Neural cell (in vitro differentiated cells): ENCODE results near the gene PEX6.

Experiments
- EZH2 ChIP-seq: fragments of 200-600, 300-800 bp; shearing (Covaris generic), sonication (generic); IDR thresholded peaks from 2 replicates; pipeline ENCODE4 v1.6.1; 2014; ENCODE audit warnings: antibody characterized with exemption, low read length, borderline replicate concordance, mild to moderate bottlenecking; ENCODE audit not compliant: insufficient read depth, poor library complexity, severe bottlenecking
- POLR2AphosphoS5 ChIP-seq: IDR thresholded peaks from 2 replicates; pipeline ENCODE4 v1.6.1; 2012
- RAD21 ChIP-seq: fragments of 450-650 bp; conservative IDR thresholded peaks from 2 replicates; pipeline ENCODE4 v1.6.1; 2014; ENCODE audit warnings: antibody characterized with exemption, mild to moderate bottlenecking, moderate library complexity
- SMC3 ChIP-seq: fragments of 450-650 bp; conservative IDR thresholded peaks from 2 replicates; pipeline ENCODE4 v1.6.1; 2014; ENCODE audit warnings: antibody characterized with exemption, mild to moderate bottlenecking, moderate library complexity; ENCODE audit not compliant: poor library complexity
- TAF1 ChIP-seq: IDR thresholded peaks from 2 replicates; pipeline ENCODE4 v1.6.1; 2012; ENCODE audit warnings: low read depth
- TF ChIP-seq, protein P1 (sequence below): fragments of 450-650 bp; IDR thresholded peaks from 2 replicates; pipeline ENCODE4 v1.5.1; 2014; ENCODE audit warnings: antibody characterized with exemption, mild to moderate bottlenecking, moderate library complexity; ENCODE audit not compliant: poor library complexity, severe bottlenecking

DNA sequence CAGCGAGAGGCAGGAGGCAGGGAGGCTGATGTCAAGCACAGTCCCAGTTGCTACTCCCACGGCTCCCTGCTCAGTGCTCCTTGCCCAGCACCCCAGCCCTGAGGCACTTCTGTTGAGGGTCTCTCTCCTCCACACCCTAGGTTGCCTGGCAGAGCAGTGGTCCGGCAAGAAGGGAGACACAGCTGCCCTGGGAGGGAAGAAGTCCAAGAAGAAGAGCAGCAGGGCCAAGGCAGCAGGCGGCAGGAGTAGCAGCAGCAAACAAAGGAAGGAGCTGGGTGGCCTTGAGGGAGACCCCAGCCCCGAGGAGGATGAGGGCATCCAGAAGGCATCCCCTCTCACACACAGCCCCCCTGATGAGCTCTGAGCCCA, 40.6 kb downstream of the PEX6 start:
- TF ChIP-seq, protein P1, sequence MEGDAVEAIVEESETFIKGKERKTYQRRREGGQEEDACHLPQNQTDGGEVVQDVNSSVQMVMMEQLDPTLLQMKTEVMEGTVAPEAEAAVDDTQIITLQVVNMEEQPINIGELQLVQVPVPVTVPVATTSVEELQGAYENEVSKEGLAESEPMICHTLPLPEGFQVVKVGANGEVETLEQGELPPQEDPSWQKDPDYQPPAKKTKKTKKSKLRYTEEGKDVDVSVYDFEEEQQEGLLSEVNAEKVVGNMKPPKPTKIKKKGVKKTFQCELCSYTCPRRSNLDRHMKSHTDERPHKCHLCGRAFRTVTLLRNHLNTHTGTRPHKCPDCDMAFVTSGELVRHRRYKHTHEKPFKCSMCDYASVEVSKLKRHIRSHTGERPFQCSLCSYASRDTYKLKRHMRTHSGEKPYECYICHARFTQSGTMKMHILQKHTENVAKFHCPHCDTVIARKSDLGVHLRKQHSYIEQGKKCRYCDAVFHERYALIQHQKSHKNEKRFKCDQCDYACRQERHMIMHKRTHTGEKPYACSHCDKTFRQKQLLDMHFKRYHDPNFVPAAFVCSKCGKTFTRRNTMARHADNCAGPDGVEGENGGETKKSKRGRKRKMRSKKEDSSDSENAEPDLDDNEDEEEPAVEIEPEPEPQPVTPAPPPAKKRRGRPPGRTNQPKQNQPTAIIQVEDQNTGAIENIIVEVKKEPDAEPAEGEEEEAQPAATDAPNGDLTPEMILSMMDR, result no peak
- TF ChIP-seq EZH2 (no peak), RAD21 (no peak), POLR2AphosphoS5 (no peak), SMC3 (no peak), TAF1 (no peak)
